ENCODE results near the gene CCDC33. TPM values are rescaled to one million over a fixed set of nuclear protein-coding genes. Genes with fewer than 3 reads are reported as not detected.

Gene CCDC33
- total RNA-seq, 1 experiment from 2014 or later = 10.6 TPM

DNA sequence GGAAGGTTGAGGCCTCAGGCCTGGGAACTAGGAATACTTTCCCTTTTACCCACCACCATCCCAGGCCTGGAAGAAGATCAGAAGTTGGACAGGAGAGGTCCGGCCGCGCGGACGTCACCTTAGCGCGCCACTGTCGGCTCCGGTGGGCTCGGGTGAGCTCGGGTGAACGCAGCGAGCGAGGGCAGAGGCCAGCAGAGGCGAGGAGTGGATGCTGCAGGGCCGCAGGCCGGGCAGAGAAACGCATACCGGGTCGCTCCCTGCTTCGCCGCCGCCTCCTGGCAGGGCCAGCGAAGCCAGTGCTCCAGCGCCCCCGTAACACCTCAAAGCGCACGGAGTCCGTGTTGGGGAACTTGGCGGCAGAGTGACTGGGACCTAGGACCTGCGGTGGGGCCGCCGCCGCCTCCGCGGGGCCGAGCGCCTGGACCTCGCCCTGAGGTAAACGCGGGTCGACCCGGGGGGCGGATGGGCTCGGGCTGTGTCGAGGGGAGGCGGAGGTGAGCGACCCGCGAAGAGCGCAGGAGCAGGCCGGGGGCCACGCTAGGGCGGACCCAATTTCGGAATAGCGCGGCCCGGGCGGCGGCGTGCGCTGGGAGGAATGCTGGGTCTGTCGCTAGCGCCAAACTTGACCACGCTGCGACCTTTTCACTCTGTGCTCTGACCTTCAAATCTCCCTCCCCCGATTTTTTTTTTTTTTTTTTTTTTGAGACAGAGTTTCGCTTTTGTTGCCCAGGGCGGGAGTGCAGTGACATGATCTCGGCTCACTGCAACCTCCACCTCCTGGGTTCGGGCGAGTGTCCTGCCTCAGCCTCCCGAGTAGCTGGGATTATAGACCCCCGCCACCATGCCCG, 129.7 kb downstream of the CCDC33 start (continued):
- TF ChIP-seq, protein P1, sequence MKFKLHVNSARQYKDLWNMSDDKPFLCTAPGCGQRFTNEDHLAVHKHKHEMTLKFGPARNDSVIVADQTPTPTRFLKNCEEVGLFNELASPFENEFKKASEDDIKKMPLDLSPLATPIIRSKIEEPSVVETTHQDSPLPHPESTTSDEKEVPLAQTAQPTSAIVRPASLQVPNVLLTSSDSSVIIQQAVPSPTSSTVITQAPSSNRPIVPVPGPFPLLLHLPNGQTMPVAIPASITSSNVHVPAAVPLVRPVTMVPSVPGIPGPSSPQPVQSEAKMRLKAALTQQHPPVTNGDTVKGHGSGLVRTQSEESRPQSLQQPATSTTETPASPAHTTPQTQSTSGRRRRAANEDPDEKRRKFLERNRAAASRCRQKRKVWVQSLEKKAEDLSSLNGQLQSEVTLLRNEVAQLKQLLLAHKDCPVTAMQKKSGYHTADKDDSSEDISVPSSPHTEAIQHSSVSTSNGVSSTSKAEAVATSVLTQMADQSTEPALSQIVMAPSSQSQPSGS (CRISPR knock-in tag; IDR thresholded peaks at IDR 0.05; ENCODE audit: borderline replicate concordance, low read depth) = no peak
- TF ChIP-seq CREB1 (CRISPR knock-in tag; IDR thresholded peaks at IDR 0.05) (no peak), IRF2 (CRISPR knock-in tag; IDR thresholded peaks at IDR 0.05; ENCODE audit: borderline replicate concordance, low read depth) (no peak), KAT7 (CRISPR knock-in tag; IDR thresholded peaks at IDR 0.05; ENCODE audit: borderline replicate concordance) (0 out of 2 replicates have a peak, but pooled peaks have one; percentile 85), MXD4 (CRISPR knock-in tag; IDR thresholded peaks at IDR 0.05; ENCODE audit: borderline replicate concordance) (no peak), RORB (CRISPR knock-in tag; IDR thresholded peaks at IDR 0.05) (no peak), ZNF232 (CRISPR knock-in tag; IDR thresholded peaks at IDR 0.05) (no peak), ZNF416 (CRISPR knock-in tag; IDR thresholded peaks at IDR 0.05) (no peak)
- TF ChIP-seq, protein P2, sequence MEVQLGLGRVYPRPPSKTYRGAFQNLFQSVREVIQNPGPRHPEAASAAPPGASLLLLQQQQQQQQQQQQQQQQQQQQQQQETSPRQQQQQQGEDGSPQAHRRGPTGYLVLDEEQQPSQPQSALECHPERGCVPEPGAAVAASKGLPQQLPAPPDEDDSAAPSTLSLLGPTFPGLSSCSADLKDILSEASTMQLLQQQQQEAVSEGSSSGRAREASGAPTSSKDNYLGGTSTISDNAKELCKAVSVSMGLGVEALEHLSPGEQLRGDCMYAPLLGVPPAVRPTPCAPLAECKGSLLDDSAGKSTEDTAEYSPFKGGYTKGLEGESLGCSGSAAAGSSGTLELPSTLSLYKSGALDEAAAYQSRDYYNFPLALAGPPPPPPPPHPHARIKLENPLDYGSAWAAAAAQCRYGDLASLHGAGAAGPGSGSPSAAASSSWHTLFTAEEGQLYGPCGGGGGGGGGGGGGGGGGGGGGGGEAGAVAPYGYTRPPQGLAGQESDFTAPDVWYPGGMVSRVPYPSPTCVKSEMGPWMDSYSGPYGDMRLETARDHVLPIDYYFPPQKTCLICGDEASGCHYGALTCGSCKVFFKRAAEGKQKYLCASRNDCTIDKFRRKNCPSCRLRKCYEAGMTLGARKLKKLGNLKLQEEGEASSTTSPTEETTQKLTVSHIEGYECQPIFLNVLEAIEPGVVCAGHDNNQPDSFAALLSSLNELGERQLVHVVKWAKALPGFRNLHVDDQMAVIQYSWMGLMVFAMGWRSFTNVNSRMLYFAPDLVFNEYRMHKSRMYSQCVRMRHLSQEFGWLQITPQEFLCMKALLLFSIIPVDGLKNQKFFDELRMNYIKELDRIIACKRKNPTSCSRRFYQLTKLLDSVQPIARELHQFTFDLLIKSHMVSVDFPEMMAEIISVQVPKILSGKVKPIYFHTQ (CRISPR knock-in tag; IDR thresholded peaks at IDR 0.05) = no peak
- TF ChIP-seq, protein P3, sequence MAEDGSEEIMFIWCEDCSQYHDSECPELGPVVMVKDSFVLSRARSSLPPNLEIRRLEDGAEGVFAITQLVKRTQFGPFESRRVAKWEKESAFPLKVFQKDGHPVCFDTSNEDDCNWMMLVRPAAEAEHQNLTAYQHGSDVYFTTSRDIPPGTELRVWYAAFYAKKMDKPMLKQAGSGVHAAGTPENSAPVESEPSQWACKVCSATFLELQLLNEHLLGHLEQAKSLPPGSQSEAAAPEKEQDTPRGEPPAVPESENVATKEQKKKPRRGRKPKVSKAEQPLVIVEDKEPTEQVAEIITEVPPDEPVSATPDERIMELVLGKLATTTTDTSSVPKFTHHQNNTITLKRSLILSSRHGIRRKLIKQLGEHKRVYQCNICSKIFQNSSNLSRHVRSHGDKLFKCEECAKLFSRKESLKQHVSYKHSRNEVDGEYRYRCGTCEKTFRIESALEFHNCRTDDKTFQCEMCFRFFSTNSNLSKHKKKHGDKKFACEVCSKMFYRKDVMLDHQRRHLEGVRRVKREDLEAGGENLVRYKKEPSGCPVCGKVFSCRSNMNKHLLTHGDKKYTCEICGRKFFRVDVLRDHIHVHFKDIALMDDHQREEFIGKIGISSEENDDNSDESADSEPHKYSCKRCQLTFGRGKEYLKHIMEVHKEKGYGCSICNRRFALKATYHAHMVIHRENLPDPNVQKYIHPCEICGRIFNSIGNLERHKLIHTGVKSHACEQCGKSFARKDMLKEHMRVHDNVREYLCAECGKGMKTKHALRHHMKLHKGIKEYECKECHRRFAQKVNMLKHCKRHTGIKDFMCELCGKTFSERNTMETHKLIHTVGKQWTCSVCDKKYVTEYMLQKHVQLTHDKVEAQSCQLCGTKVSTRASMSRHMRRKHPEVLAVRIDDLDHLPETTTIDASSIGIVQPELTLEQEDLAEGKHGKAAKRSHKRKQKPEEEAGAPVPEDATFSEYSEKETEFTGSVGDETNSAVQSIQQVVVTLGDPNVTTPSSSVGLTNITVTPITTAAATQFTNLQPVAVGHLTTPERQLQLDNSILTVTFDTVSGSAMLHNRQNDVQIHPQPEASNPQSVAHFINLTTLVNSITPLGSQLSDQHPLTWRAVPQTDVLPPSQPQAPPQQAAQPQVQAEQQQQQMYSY (CRISPR knock-in tag; IDR thresholded peaks at IDR 0.05) = no peak
- TF ChIP-seq, protein P4, sequence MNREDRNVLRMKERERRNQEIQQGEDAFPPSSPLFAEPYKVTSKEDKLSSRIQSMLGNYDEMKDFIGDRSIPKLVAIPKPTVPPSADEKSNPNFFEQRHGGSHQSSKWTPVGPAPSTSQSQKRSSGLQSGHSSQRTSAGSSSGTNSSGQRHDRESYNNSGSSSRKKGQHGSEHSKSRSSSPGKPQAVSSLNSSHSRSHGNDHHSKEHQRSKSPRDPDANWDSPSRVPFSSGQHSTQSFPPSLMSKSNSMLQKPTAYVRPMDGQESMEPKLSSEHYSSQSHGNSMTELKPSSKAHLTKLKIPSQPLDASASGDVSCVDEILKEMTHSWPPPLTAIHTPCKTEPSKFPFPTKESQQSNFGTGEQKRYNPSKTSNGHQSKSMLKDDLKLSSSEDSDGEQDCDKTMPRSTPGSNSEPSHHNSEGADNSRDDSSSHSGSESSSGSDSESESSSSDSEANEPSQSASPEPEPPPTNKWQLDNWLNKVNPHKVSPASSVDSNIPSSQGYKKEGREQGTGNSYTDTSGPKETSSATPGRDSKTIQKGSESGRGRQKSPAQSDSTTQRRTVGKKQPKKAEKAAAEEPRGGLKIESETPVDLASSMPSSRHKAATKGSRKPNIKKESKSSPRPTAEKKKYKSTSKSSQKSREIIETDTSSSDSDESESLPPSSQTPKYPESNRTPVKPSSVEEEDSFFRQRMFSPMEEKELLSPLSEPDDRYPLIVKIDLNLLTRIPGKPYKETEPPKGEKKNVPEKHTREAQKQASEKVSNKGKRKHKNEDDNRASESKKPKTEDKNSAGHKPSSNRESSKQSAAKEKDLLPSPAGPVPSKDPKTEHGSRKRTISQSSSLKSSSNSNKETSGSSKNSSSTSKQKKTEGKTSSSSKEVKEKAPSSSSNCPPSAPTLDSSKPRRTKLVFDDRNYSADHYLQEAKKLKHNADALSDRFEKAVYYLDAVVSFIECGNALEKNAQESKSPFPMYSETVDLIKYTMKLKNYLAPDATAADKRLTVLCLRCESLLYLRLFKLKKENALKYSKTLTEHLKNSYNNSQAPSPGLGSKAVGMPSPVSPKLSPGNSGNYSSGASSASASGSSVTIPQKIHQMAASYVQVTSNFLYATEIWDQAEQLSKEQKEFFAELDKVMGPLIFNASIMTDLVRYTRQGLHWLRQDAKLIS (CRISPR knock-in tag; IDR thresholded peaks at IDR 0.05; ENCODE audit: borderline replicate concordance) = no peak
- TF ChIP-seq, protein P5, sequence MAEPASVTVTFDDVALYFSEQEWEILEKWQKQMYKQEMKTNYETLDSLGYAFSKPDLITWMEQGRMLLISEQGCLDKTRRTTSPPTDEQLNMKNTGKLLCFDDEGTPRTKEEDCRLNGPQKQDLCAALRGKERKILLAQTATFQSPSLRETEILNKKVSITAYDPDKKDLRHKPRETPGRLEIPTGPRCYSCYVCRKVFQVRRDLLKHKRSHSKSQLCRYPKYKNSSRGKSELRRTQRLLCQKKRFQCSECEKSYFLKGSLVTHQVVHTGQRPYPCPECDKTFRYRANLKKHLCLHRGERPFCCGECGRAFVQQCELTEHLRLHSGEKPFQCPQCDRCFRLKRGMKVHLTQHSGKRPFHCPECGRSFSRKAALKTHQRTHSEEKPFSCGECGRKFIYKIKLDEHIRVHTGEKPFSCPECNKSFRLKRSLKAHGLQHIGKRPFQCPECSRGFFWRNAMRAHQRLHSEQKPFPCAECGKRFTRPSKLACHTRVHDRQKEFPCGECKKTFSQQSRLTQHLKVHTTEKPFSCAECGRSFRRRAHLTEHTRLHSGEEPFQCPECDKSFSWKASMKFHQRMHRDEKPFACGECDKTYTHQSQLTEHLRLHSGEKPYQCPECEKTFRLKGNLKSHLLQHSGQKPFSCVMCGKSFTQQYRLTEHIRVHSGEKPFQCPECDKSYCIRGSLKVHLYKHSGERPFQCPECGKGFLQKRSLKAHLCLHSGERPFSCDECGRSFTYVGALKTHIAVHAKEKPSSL (CRISPR knock-in tag; conservative IDR thresholded peaks at IDR 0.05) = no peak
- TF ChIP-seq, protein P6, sequence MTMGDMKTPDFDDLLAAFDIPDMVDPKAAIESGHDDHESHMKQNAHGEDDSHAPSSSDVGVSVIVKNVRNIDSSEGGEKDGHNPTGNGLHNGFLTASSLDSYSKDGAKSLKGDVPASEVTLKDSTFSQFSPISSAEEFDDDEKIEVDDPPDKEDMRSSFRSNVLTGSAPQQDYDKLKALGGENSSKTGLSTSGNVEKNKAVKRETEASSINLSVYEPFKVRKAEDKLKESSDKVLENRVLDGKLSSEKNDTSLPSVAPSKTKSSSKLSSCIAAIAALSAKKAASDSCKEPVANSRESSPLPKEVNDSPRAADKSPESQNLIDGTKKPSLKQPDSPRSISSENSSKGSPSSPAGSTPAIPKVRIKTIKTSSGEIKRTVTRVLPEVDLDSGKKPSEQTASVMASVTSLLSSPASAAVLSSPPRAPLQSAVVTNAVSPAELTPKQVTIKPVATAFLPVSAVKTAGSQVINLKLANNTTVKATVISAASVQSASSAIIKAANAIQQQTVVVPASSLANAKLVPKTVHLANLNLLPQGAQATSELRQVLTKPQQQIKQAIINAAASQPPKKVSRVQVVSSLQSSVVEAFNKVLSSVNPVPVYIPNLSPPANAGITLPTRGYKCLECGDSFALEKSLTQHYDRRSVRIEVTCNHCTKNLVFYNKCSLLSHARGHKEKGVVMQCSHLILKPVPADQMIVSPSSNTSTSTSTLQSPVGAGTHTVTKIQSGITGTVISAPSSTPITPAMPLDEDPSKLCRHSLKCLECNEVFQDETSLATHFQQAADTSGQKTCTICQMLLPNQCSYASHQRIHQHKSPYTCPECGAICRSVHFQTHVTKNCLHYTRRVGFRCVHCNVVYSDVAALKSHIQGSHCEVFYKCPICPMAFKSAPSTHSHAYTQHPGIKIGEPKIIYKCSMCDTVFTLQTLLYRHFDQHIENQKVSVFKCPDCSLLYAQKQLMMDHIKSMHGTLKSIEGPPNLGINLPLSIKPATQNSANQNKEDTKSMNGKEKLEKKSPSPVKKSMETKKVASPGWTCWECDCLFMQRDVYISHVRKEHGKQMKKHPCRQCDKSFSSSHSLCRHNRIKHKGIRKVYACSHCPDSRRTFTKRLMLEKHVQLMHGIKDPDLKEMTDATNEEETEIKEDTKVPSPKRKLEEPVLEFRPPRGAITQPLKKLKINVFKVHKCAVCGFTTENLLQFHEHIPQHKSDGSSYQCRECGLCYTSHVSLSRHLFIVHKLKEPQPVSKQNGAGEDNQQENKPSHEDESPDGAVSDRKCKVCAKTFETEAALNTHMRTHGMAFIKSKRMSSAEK (CRISPR knock-in tag; IDR thresholded peaks at IDR 0.05; ENCODE audit: borderline replicate concordance) = no peak
- TF ChIP-seq, protein P7, sequence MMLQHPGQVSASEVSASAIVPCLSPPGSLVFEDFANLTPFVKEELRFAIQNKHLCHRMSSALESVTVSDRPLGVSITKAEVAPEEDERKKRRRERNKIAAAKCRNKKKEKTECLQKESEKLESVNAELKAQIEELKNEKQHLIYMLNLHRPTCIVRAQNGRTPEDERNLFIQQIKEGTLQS (CRISPR knock-in tag; conservative IDR thresholded peaks at IDR 0.05) = no peak
- TF ChIP-seq, protein P8, sequence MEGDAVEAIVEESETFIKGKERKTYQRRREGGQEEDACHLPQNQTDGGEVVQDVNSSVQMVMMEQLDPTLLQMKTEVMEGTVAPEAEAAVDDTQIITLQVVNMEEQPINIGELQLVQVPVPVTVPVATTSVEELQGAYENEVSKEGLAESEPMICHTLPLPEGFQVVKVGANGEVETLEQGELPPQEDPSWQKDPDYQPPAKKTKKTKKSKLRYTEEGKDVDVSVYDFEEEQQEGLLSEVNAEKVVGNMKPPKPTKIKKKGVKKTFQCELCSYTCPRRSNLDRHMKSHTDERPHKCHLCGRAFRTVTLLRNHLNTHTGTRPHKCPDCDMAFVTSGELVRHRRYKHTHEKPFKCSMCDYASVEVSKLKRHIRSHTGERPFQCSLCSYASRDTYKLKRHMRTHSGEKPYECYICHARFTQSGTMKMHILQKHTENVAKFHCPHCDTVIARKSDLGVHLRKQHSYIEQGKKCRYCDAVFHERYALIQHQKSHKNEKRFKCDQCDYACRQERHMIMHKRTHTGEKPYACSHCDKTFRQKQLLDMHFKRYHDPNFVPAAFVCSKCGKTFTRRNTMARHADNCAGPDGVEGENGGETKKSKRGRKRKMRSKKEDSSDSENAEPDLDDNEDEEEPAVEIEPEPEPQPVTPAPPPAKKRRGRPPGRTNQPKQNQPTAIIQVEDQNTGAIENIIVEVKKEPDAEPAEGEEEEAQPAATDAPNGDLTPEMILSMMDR (IDR thresholded peaks at IDR 0.05) = no peak

All from WTC11 (cell line).